HG02970 (cell line): ENCODE results near the gene HAGHL.

ENCODE experiments used
- ATAC-seq: cut with Tn5 transposase; IDR thresholded peaks from one replicate; pipeline ENCODE4 v1.9.1; 2021; ENCODE audit warnings: mild to moderate bottlenecking, moderate library complexity, moderate number of reproducible peaks; ENCODE audit not compliant: unreplicated experiment, low FRiP score

HAGHL gene, protein sequence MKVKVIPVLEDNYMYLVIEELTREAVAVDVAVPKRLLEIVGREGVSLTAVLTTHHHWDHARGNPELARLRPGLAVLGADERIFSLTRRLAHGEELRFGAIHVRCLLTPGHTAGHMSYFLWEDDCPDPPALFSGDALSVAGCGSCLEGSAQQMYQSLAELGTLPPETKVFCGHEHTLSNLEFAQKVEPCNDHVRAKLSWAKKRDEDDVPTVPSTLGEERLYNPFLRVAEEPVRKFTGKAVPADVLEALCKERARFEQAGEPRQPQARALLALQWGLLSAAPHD

DNA sequence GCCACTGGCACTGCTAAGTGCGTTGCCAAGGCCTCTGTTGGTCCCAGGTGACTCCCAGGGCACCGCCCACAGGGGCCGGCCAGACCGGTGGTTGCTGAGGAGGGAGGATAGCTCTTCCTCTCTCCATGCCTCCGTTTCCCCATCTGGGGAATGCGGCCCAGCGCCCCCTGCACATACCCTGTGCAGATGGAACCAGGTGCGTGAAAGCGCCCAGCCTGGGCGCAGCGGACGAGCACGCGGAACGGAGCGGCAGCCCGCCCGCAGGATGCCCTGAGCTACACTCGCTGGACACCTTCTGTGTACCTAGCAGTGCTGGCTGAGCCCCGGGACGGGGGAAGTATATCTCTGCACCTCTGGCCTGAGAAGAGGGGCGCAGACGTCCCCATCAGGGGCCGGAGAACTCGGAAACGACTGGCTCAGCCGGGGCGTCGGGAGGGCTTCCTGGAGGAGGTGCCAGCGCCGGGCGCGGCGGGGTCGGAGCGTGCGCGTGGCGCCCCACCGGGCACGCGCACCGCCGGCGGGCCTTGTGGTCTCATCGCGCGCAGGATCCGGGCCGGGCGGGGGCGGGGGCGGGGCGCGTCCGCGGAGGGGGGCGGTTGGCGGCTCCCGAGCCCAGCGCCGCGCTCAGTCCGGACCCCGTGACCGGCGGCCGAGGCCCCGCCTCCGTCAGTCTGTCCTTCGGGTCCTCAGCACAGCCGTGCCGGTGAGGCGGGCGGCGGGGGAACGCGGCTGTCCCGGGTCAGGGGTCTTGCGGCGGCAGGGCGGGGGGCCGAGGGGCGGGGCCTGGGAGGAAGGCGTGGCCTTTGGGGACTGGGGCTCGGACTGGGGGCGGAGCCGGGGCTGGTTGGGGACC, at the start of gene HAGHL, which contains the start of gene CCDC78:
Gene HAGHL (plus strand): TSS at position 669 of the 853 bp plus-strand sequence. CDS start 404 bp downstream, outside the sequence.
Gene CCDC78 (minus strand): TSS at position 6 of the 853 bp plus-strand sequence. CDS start 76 bp downstream, outside the sequence.
- no peak for ATAC-seq

DNA sequence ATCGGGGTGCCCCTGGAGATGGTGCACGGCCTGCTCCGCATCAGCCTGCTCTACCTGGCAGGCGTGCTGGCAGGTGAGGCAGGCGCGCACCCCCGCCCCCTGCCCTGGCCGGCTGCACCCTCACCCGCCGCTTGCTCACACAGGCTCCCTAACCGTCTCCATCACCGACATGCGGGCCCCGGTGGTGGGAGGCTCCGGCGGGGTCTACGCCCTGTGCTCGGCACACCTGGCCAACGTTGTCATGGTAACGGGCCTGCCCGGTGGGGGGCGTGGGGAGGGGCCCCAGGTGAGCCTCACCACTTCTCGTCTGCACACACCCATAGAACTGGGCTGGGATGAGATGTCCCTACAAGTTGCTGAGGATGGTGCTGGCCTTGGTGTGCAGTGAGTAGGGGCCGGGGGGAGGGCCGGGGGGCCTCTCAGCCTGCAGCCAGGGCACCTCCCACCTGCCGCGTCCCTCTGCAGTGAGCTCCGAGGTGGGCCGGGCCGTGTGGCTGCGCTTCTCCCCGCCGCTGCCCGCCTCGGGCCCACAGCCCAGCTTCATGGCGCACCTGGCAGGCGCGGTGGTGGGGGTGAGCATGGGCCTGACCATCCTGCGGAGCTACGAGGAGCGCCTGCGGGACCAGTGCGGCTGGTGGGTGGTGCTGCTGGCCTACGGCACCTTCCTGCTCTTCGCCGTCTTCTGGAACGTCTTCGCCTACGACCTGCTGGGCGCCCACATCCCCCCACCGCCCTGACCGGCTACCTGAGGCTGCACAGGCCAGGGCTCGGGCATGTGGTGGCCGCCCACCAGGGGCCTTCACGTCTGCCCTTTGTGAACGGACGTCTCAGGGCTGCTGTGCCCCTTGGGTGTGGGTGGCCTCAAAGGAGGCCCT, 49.4 kb upstream of the HAGHL start:
- no peak for ATAC-seq

DNA sequence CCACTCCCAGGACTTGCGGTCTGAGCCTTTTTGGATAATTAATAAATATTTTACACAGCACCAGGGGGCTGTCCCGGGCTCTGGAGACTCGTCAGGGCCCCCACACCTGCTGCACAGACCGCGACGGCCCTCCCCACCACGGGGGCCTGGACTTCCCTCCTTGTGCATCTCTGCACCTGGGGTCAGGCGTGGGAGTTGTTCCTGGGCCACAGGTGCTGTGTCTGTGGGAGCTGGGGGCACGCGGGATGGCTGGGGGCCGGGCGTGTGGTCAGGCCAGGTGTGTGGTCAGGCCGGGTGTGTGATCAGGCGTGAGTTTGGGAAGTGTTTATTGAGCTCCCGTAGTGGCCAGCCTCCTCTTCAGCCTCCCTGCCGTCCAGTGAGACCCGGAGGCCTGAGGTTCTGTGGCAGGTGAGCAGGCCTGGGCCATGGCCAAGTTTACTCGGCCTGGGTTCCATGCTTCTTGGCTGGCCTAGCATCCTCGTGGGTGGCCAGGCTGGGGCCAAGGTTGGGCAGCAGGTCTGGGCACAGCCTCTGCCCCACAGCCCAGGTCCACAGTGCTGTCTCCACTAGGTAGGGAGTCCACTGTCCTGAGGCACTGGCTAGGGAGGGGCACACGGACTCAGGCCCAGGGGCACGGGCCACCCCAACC, 48.6 kb upstream of the HAGHL start:
- ATAC-seq: no peak

DNA sequence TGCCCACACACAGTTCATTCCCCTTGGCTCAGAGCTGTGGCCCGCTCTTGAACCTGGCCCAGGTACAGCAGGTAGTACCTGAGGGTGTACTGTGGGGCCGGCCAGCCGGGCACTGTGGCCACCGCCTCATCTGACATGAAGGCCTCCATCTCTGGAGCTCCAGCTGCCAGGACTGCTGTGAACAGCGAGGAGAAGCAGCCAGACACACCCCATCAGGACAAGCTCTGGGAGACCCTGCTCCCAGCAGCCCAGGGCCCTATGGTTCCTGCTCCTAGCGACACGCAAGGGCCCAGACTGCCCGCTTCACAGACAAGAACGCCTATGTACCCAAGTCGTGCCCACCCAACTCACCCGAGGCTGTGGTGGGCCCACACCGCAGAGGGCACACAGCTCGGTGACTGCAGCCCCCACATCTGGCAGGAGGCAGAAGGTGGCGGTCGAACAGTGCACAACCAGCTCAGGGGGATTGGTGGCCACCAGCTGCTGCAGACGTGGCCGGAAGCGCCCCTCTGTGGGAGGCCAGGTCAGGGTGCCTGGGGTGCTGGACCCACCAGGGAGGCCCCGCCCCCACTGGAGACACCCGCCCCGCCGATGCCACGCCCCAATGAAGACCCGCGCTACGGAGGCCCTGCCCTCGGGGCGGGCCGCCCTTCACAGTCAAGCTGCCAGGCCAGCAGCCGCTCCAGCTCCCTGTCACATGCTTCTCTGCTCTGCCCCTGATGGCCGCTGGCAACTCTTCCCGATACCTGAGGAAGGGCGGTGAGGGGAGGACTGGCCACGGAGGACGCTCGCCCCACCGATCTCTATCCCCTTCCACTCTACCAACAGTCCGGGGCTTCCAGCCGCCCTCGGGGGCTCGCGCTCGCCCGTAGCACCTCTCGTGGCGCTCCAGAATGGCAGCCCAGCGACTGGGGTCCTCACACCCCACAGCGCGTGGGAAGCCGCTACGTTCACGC, 47.8 kb upstream of the HAGHL start:
- ATAC-seq: no peak

DNA sequence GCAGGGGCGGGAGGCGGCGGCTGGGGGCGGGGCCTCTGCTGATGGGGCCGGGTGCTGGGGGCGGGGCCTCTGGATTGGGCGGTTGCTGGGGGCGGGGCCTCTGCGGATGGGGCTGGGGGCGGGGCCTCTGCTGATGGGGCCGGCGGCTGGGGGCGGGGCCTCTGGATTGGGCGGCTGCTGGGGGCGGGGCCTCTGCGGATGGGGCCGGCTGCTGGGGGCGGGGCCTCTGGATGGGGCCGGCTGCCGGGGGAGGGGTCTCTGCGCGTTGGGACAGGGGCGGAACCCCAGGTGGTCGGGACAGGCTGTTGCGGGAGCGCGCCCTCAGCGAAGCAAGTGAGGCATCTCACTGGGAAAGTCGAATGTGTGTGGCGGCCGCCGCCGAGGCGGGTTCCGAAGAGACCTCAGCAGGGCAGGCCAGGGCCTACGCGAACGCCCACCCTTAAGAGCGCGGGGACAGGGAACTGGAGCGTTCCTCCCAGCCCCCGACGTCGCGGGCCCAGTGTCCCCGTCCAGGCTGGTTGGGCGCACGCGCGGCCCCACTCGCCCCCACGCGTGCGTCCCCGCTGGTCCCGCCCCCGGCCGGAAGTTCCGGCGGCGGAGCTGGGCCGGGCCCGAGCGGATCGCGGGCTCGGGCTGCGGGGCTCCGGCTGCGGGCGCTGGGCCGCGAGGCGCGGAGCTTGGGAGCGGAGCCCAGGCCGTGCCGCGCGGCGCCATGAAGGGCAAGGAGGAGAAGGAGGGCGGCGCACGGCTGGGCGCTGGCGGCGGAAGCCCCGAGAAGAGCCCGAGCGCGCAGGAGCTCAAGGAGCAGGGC, 46.9 kb upstream of the HAGHL start, which contains the start of gene STUB1:
Gene STUB1 (plus strand): TSS at position 597 of the 811 bp plus-strand sequence. CDS start 116 bp downstream, at position 713.
- no peak for ATAC-seq

DNA sequence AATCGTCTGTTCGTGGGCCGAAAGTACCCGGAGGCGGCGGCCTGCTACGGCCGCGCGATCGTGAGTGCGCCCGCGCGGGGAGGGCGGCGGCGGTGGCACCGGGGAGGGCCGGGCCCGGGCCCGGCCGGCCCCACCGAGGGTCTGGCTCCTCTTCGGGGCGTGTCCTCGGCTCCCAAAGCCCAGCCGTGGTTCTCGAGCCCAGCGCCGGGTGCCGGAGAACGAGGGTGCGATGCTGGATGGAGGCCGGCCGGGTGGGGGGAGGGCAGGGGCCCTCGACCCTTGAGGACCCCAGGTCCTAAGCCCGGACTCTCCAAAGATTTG, 46.3 kb upstream of the HAGHL start:
- no peak for ATAC-seq

DNA sequence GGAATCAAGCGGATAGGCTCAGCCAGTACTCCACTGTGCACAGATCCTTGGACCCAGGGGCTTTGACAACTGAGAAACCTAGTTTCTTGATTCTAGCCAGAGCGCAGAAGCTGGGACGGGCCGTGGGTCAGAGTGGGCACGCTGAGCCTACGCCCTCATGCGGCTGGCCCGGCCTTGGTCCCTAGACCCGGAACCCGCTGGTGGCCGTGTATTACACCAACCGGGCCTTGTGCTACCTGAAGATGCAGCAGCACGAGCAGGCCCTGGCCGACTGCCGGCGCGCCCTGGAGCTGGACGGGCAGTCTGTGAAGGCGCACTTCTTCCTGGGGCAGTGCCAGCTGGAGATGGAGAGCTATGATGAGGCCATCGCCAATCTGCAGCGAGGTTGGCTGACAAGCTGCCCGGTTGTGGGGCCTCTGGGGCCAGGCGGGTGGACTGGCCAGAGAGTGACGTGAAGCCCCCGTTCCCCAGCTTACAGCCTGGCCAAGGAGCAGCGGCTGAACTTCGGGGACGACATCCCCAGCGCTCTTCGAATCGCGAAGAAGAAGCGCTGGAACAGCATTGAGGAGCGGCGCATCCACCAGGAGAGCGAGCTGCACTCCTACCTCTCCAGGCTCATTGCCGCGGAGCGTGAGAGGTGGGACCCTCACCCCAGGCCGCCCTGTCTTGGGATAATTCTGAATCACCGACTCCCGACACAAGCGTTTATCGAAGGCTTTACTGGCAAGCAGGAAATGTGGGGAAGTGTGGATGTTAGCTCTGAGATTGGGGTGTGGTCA, 45.8 kb upstream of the HAGHL start:
- no peak for ATAC-seq

DNA sequence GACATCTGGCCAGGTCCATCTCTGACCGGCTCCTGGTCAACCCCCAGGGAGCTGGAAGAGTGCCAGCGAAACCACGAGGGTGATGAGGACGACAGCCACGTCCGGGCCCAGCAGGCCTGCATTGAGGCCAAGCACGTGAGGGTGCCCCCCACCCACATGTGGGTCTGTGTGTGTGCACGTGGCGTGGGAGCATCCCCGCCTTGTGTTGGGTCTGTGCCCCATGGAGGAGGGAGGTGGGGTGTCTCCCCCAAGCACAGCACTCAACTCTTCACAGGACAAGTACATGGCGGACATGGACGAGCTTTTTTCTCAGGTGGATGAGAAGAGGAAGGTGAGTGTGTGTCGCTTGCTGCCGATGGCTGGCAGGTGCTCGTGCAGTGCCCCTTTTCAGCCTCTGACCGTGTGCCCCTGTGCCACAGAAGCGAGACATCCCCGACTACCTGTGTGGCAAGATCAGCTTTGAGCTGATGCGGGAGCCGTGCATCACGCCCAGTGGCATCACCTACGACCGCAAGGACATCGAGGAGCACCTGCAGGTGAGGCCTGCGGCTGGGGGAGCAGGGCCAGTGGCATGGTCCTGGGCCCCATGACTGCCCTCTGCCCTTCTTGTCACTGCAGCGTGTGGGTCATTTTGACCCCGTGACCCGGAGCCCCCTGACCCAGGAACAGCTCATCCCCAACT, 45.0 kb upstream of the HAGHL start:
- ATAC-seq: no peak

DNA sequence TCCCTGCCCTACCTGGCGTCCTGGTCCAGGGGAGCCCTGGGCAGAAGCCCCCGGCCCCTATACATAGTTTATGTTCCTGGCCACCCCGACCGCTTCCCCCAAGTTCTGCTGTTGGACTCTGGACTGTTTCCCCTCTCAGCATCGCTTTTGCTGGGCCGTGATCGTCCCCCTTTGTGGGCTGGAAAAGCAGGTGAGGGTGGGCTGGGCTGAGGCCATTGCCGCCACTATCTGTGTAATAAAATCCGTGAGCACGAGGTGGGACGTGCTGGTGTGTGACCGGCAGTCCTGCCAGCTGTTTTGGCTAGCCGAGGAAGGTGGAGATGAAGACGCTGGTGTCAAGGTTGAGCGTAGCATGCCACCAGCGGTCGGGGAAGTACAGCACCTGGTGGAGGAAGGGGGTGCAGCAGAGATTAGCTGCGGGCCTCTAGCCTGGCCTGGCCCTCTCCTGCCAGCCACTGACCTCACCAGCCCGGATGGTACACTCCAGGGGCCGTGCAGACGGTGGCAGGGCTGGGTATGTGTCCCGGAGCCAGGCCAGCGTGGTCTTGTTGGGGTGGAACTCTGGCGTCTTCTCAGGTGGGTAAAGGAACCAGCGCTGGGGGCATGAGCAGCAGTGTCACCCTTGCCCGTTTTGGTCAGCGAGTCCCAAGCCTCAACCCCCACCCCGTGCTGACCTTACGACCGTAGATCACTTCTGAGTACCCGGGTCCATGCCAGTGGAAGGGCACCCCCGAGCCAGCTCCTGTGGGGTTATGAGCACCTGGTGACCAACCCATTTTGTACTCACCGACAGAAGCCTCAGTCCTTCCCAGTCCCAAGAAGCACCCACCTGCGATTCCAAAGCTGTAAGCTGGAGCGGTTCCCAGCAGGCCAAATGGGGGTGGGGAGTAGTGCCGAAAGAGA, 44.2 kb upstream of the HAGHL start:
- no peak for ATAC-seq

DNA sequence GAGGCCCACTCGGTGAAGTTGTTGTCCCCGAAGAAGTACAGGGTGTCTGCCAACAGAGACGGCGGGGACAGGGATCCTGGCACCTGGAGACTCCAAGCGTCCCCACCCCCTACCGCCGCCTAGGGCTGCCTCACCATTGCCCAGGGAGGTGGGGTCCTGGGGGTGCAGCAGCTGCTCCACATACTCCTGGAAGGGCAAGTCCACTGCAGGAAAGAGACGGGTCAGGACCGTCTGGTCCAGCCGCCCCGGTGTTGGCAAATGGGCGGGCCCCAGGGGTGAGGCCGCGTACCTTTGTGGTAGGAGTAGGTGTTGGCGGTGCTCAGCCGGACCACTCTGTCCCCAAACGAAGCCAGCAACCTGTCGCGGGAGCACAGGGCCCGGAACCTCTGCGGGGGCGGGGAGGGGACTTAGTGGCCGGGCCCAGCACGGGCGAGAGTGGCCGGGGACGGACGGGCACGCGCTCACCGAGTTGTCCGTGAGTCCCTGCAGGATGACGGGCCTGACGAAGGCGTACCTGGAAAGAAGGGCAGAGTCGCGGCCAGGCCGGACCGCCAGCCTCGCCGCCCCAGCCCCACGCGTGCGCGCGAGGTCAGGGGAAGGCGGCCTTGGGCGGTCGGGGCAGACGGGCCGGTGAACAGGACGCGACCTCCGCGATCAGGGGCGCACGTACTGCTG, 43.4 kb upstream of the HAGHL start:
- no peak for ATAC-seq

DNA sequence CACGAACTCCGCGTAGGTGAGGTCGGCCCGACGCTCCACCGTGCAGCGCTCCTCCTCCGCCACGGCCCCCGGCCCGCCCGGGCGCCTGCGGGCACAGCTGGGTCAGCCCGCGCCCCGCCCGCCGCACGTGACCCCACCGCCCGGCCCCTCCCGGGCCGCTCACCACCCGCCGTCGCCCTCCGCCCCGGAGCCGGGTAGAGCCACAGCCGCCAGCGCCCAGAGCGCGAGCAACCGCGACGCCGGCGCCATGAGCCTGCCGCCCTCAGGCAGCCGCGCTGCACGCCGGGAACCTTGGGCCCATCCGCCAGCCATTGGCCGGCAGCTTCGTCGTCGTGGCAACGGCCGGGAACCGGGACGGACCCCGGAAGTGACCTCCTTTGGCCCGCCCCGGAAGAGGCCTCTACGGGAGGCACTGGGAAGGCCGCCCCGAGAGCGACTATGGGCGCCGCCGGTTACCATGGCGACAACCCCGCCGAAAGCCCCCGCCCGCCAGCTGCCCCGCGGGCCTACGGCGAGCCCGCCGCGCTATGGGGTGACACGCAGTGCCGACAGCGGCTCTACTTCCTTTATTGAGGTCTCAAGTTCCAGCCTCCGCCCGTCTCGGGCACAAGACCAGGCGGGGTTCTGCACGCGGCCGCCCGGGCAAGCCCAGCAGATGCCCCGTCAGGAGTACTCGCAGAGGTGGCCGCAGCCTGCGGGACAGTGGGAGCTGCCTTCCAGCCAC, 42.7 kb upstream of the HAGHL start, which contains the start of gene JMJD8:
Gene JMJD8 (minus strand): TSS at position 264 of the 724 bp plus-strand sequence. CDS start 15 bp downstream, at position 249.
- ATAC-seq: peak; percentile 67

DNA sequence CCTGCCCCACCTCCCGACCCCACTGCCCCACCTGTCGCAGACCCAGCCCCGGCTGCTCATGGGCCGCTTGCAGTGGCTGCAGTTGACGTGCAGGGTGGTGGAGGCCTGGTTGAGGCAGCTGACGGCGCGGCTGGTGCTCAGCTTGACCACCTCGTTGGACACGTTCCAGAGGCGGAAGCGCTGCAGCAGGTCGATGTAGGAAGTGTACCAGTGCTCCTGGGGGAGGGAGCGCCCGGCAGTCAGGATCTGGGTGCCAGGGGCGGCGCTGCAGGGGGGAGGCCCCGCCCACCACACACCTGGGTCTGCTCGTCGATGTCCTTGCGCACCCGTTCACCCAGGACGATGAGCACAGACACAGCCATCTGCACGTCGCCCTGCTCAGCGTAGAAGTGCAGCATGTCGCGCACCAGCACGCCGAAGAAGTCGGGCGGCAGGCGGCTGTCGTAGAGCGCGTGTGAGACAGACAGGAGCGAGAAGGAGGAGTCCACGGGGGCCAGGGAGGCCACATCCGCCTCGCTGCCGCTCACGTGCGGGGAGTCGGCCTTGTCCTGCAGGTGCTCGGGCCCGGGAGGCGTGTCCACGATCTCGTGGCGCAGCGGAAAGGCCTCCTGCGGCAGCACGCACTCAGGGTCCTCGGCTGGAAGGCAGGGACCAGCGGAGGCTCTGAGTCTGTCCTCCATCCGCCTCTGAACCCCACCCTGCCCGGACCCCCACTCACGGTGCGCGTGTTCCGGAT, 41.8 kb upstream of the HAGHL start:
- ATAC-seq: no peak

DNA sequence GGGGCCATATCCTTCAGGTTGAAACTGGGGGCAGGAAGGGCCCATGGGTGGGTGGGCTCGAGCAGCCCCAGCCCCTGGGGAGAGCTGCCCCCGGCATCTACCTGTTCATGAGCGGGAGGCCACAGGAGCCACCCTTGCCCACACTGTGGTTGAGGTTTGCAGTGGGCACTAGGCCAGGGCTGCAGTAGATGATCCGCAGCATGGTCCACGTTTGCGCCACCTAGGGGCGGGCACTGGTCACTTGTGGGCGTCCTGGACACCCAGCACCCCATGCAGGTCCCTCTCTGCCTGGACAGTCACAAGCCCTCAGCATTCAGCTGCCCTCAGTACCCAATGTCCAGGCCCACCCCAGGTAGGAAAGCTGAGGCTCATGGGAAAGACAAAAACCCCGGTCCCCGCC, 40.9 kb upstream of the HAGHL start:
- no peak for ATAC-seq
